Measurements from ENCODE around the gene SMG6.

- no peak for TF ChIP-seq CTCF (IDR thresholded peaks at IDR 0.05; ENCODE audit: poor library complexity)
- TF ChIP-seq EZH2 (IDR thresholded peaks at IDR 0.05; ENCODE audit: borderline replicate concordance), result no peak
- no peak for TF ChIP-seq EZH2phosphoT487 (IDR thresholded peaks at IDR 0.05; ENCODE audit: low read depth, severe bottlenecking, unreplicated experiment)
Observed at GRCh38 chr17:2011411-2012371, 291.9 kb downstream of the SMG6 start.

All from hepatocyte (in vitro differentiated cells).